Neural cell (in vitro differentiated cells): ENCODE measurements around the gene IKZF1. TPM values are rescaled to one million over a fixed set of nuclear protein-coding genes. Genes with fewer than 3 reads are reported as not detected.

Experiments
- H2AFZ ChIP-seq: fragments of 200-600, 300-800 bp; sonication (generic), shearing (Covaris generic); 2 replicates; pipeline ENCODE4 v1.6.0; 2014; ENCODE audit warnings: low read depth, mild to moderate bottlenecking, antibody characterized with exemption, low read length, moderate library complexity
- H3F3A ChIP-seq: fragments of 200-600 bp; shearing (Covaris generic); 2 replicates; pipeline ENCODE4 v1.6.1; 2016; ENCODE audit warnings: mild to moderate bottlenecking, moderate library complexity, mixed read lengths, antibody characterized with exemption, low read length; ENCODE audit not compliant: insufficient read depth, poor library complexity, severe bottlenecking
- H3K27ac ChIP-seq: fragments of 200-600, 300-800 bp; sonication (generic), shearing (Covaris generic); 2 replicates; pipeline ENCODE4 v1.5.1; 2014; ENCODE audit warnings: mild to moderate bottlenecking, low read length, moderate library complexity
- H3K27me3 ChIP-seq: fragments of 300-800, 200-600 bp; sonication (generic), shearing (Covaris generic); 2 replicates; pipeline ENCODE4 v1.6.0; 2014; ENCODE audit warnings: mild to moderate bottlenecking, low read depth, low read length, moderate library complexity; ENCODE audit not compliant: insufficient read depth
- H3K36me3 ChIP-seq: fragments of 300-800, 200-600 bp; sonication (generic), shearing (Covaris generic); 2 replicates; pipeline ENCODE4 v1.5.1; 2014; ENCODE audit warnings: mild to moderate bottlenecking, antibody characterized with exemption, low read length, moderate library complexity; ENCODE audit not compliant: insufficient read depth
- H3K4me2 ChIP-seq: fragments of 300-800, 200-600 bp; sonication (generic), shearing (Covaris generic); 2 replicates; pipeline ENCODE4 v1.6.0; 2014; ENCODE audit warnings: mild to moderate bottlenecking, low read length
- H3K4me3 ChIP-seq: fragments of 300-800, 200-600 bp; sonication (generic), shearing (Covaris generic); 2 replicates; pipeline ENCODE4 v1.5.1; 2014; ENCODE audit warnings: mild to moderate bottlenecking, low read length, moderate library complexity
- H3K79me2 ChIP-seq: fragments of 200-600 bp; shearing (Covaris generic); replicated peaks from 2 replicates; pipeline ENCODE4 v1.6.0; 2014; ENCODE audit warnings: mild to moderate bottlenecking, low read length, moderate library complexity; ENCODE audit not compliant: insufficient read depth
- H3K9ac ChIP-seq: fragments of 300-800, 200-600 bp; sonication (generic), shearing (Covaris generic); 2 replicates; pipeline ENCODE4 v1.6.1; 2016; ENCODE audit warnings: mild to moderate bottlenecking, low read length, mixed read lengths
- H3K9me2 ChIP-seq: fragments of 200-600 bp; shearing (Covaris generic); 2 replicates; pipeline ENCODE4 v1.6.1; 2016; ENCODE audit warnings: mild to moderate bottlenecking, low read length, mixed read lengths; ENCODE audit not compliant: insufficient read depth
- H3K9me3 ChIP-seq: fragments of 200-600, 300-800 bp; sonication (generic), shearing (Covaris generic); 2 replicates; pipeline ENCODE4 v1.6.1; 2016; ENCODE audit warnings: mild to moderate bottlenecking, mixed run types, low read length, moderate library complexity, mixed read lengths
- H4K20me1 ChIP-seq: fragments of 200-600 bp; shearing (Covaris generic); 2 replicates; pipeline ENCODE4 v1.6.1; 2016; ENCODE audit warnings: mild to moderate bottlenecking, mixed run types; ENCODE audit not compliant: insufficient read depth
- CTCF ChIP-seq: fragments of 450-650 bp; IDR thresholded peaks from 2 replicates; pipeline ENCODE4 v1.5.1; 2014; ENCODE audit warnings: antibody characterized with exemption, mild to moderate bottlenecking, moderate library complexity; ENCODE audit not compliant: poor library complexity, severe bottlenecking
- EP300 ChIP-seq: fragments of 450-650 bp; conservative IDR thresholded peaks from 2 replicates; pipeline ENCODE4 v1.6.1; 2014; ENCODE audit warnings: antibody characterized with exemption, mild to moderate bottlenecking, moderate library complexity; ENCODE audit not compliant: poor library complexity, severe bottlenecking
- EZH2 ChIP-seq: fragments of 200-600, 300-800 bp; shearing (Covaris generic), sonication (generic); IDR thresholded peaks from 2 replicates; pipeline ENCODE4 v1.6.1; 2014; ENCODE audit warnings: antibody characterized with exemption, low read length, borderline replicate concordance, mild to moderate bottlenecking; ENCODE audit not compliant: insufficient read depth, poor library complexity, severe bottlenecking
- MXI1 ChIP-seq: fragments of 450-650 bp; conservative IDR thresholded peaks from 2 replicates; pipeline ENCODE4 v1.6.1; 2014; ENCODE audit warnings: antibody characterized with exemption, mild to moderate bottlenecking; ENCODE audit not compliant: poor library complexity, severe bottlenecking
- POLR2AphosphoS5 ChIP-seq: IDR thresholded peaks from 2 replicates; pipeline ENCODE4 v1.6.1; 2012
- RAD21 ChIP-seq: fragments of 450-650 bp; conservative IDR thresholded peaks from 2 replicates; pipeline ENCODE4 v1.6.1; 2014; ENCODE audit warnings: antibody characterized with exemption, mild to moderate bottlenecking, moderate library complexity
- SMC3 ChIP-seq: fragments of 450-650 bp; conservative IDR thresholded peaks from 2 replicates; pipeline ENCODE4 v1.6.1; 2014; ENCODE audit warnings: antibody characterized with exemption, mild to moderate bottlenecking, moderate library complexity; ENCODE audit not compliant: poor library complexity
- TAF1 ChIP-seq: IDR thresholded peaks from 2 replicates; pipeline ENCODE4 v1.6.1; 2012; ENCODE audit warnings: low read depth
- polyA plus RNA-seq: library from polyadenylated mRNA; depleted of rRNA; stranded (reverse); fragments of >200 nt; gene quantifications from 2 replicates; pipeline ENCODE4 v1.2.3, GENCODE V29; 2014
- TF ChIP-seq, protein P1 (sequence below): IDR thresholded peaks from 2 replicates; pipeline ENCODE4 v1.6.1; 2012; ENCODE audit warnings: borderline replicate concordance

IKZF1 gene
- polyA plus RNA-seq, 1 donor from 2014 or later: 0.24 TPM

DNA sequence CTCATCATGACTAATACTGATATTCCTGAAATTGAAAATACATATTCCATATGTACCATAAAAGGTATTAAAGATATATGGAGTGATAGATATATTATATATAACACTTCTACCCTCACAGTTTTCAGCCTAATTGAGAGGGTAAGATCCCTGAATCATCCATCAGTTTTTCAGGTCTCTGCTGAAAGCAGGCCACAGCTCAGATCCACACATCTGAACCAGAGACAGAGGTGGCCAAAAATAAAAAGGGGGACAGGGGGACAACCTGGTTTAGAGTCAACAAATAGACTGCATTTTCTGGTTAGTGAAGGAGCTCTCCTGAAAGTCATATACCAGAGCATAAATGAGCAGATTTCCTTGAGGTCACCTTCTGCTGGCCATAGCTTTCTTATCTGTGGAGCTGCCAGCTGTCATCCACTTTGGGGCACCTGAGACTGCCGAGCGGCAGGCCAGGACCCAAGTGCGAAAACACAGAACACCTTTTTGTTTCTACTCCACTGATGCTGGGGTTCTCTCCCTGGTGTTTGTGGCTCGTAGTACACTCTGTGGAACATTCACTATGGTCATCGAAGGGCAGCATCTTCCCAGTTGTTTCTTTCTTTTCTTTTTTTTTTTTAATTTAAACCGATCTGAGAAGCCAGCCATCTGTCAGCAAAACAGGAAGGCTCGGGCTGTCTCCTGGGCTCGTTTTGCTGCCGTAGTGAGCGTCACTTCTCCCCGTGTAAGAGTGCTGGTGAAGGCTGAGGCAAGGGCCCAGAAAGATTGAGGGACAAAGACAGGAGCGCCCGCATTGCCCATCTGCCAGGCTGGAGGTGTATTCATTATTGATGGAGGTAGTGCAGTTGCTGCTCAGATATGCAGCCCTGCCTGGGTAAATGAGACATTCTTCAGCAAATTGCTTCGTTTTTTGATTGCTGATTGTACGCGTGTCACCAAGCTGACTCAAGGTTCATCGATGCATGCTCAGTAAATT lies 13.5 kb downstream of the IKZF1 start:
- Histone ChIP-seq H3K36me3 (no peaks in the 10 kb centered on the region), H3K4me3 (no peak overlapping the region)
- TF ChIP-seq RAD21 (no peak), MXI1 (no peak), TAF1 (no peak)

GRCh38 chr7:50321487-50322067 lies 17.1 kb downstream of the IKZF1 start:
- H3F3A ChIP-seq: no peaks in the 10 kb centered on the region
- no peak overlapping the region for H3K27ac ChIP-seq

More for the DNA sequence above, 13.5 kb downstream of the IKZF1 start:
- no peak overlapping the region for H3K9ac ChIP-seq
- no peaks in the 10 kb centered on the region for H4K20me1 ChIP-seq
- H3K9me3 ChIP-seq: no peaks in the 10 kb centered on the region
- no peak overlapping the region for H2AFZ ChIP-seq
- H3K9me2 ChIP-seq: no peaks in the 10 kb centered on the region
- no peaks in the 10 kb centered on the region for H3K27me3 ChIP-seq
- no peak overlapping the region for H3K4me2 ChIP-seq
- no peaks in the 10 kb centered on the region for H3K79me2 ChIP-seq
- no peak overlapping the region for H3K27ac ChIP-seq
- no peaks in the 10 kb centered on the region for H3F3A ChIP-seq

More at GRCh38 chr7:50321487-50322067, 17.1 kb downstream of the IKZF1 start:
- Histone ChIP-seq H3K36me3 (no peaks in the 10 kb centered on the region), H3K4me3 (no peak overlapping the region), H3K9me2 (no peaks in the 10 kb centered on the region), H2AFZ (no peak overlapping the region), H4K20me1 (no peaks in the 10 kb centered on the region), H3K27me3 (no peaks in the 10 kb centered on the region), H3K79me2 (no peaks in the 10 kb centered on the region), H3K9me3 (no peaks in the 10 kb centered on the region), H3K9ac (no peak overlapping the region), H3K4me2 (no peak overlapping the region)
- TF ChIP-seq EP300: no peak
- TF ChIP-seq, protein P1, sequence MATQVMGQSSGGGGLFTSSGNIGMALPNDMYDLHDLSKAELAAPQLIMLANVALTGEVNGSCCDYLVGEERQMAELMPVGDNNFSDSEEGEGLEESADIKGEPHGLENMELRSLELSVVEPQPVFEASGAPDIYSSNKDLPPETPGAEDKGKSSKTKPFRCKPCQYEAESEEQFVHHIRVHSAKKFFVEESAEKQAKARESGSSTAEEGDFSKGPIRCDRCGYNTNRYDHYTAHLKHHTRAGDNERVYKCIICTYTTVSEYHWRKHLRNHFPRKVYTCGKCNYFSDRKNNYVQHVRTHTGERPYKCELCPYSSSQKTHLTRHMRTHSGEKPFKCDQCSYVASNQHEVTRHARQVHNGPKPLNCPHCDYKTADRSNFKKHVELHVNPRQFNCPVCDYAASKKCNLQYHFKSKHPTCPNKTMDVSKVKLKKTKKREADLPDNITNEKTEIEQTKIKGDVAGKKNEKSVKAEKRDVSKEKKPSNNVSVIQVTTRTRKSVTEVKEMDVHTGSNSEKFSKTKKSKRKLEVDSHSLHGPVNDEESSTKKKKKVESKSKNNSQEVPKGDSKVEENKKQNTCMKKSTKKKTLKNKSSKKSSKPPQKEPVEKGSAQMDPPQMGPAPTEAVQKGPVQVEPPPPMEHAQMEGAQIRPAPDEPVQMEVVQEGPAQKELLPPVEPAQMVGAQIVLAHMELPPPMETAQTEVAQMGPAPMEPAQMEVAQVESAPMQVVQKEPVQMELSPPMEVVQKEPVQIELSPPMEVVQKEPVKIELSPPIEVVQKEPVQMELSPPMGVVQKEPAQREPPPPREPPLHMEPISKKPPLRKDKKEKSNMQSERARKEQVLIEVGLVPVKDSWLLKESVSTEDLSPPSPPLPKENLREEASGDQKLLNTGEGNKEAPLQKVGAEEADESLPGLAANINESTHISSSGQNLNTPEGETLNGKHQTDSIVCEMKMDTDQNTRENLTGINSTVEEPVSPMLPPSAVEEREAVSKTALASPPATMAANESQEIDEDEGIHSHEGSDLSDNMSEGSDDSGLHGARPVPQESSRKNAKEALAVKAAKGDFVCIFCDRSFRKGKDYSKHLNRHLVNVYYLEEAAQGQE: no peak
- no peak for TF ChIP-seq EZH2
- TF ChIP-seq POLR2AphosphoS5: no peak
- no peak for TF ChIP-seq SMC3
- TF ChIP-seq RAD21: no peak
- TF ChIP-seq CTCF: no peak
- no peak for TF ChIP-seq MXI1
- no peak for TF ChIP-seq TAF1
